ENCODE measurements around the gene RAPGEF4. TPM values are rescaled to one million over a fixed set of nuclear protein-coding genes. Genes with fewer than 3 reads are reported as not detected.

RAPGEF4 gene
- total and polyA plus RNA-seq, 2 of the 8 experiments (the other 6 are each of a cell fraction or from before 2014, with no cell fraction given): 1.2 to 2.6 TPM

DNA sequence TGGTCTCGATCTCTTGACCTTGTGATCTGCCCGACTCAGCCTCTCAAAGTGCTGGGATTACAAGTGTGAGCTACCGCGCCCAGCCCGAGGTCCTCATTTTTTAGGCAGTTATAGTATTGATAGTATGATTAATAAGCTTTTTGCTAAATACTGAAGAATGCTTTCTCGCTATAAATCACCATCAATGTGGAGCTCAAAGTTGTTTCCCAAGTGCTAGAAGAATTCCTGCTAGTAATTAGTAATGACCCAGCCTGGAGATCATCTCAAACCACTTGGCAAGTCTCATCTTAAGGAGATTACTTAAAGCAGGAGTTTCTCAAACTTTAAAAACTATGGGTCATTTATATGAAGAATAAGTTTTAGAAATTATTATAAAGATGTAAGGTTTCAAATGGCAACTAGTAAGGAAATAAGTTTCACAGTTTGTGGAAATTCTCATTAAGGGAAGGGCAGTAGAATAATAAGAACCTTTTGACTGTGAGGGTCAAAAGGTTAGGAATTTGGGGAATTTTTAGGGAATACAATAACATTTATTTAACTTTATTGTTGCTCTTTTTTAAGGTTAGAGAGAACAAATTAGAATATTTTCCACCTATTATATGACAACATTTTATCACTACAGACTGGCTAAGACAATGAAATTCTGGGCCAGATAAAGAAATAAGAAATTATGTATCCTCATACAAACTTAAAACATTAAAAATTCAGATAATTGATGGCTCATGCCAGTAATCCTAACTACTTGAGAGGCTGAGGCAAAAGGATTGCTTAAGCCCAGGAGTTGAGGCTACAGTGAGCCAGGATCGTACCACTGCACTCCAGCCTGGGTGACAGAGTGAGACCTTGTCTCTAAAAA lies 191.4 kb downstream of the RAPGEF4 start:
- H4K8ac ChIP-seq (ENCODE audit: extremely low read depth, insufficient read depth, low read length): no peak overlapping the region
- ChIA-PET POLR2A (ENCODE audit: partially characterized antibody) (no interaction called here), CTCF (ENCODE audit: partially characterized antibody) (interaction anchor here (1.0 to 4.8 kb wide), 6 partner anchors 9 to 113 kb away, joined by 3 to 23 read pairs (median 4); no protein-coding TSS in a partner anchor)
- no peaks in the 10 kb centered on the region for H3K27me3 ChIP-seq (replicated peaks in 1 of 4; ENCODE audit: control insufficient read depth in 3 of 4, extremely low read depth in 1 of 4, insufficient read depth in 3 of 4, low read length in 3 of 4)
- no peaks in the 10 kb centered on the region for H4K20me1 ChIP-seq (replicated peaks in 1 of 2; ENCODE audit: control insufficient read depth in 1 of 2, insufficient read depth in 2 of 2, low read length in 2 of 2)
- H4K91ac ChIP-seq (replicated peaks; ENCODE audit: insufficient read length, low read length): no peak overlapping the region
- FAIRE-seq (no peak), DNase-seq (ENCODE audit: low read depth in 1 of 2, low spot score in 2 of 2) (no peak)
- no peak overlapping the region for H3K23ac ChIP-seq (ENCODE audit: insufficient read length)
- no peak overlapping the region for H3K56ac ChIP-seq (replicated peaks; ENCODE audit: insufficient read length, low read depth, low read length)
- no peak overlapping the region for H2BK20ac ChIP-seq (ENCODE audit: low read length)
- no peak overlapping the region for H3K27ac ChIP-seq (ENCODE audit: low read depth, low read length)
- H2AFZ ChIP-seq (ENCODE audit: low read length): no peak overlapping the region
- H3K4ac ChIP-seq (replicated peaks; ENCODE audit: insufficient read length, low read depth, low read length): no peak overlapping the region
- no peaks in the 10 kb centered on the region for H3K23me2 ChIP-seq (ENCODE audit: low read depth, low read length)
- no peak overlapping the region for H3K14ac ChIP-seq (ENCODE audit: insufficient read length)
- H3K4me2 ChIP-seq (ENCODE audit: insufficient read depth in 1 of 2, low read depth in 2 of 2, low read length in 2 of 2): no peak overlapping the region
- no peak overlapping the region for H2BK15ac ChIP-seq (ENCODE audit: low read length)
- H2BK12ac ChIP-seq (ENCODE audit: low read depth, low read length): no peak overlapping the region
- no peak overlapping the region for H4K5ac ChIP-seq (ENCODE audit: insufficient read length, low read depth, low read length)
- no peak overlapping the region for H3K4me3 ChIP-seq (ENCODE audit: extremely low read depth in 1 of 4, insufficient read depth in 2 of 4, low read depth in 3 of 4, low read length in 4 of 4)
- H2BK120ac ChIP-seq (replicated peaks; ENCODE audit: low read depth, low read length): no peak overlapping the region
- H3K36me3 ChIP-seq (ENCODE audit: control insufficient read depth in 2 of 4, insufficient read depth in 4 of 4, low read length in 3 of 4): no peaks in the 10 kb centered on the region
- H3K18ac ChIP-seq (ENCODE audit: extremely low read depth, low read length): no peak overlapping the region
- WGBS, 2 experiments (ENCODE audit: extremely low coverage in 1 of 2, insufficient coverage in 1 of 2, insufficient read length in 1 of 2, insufficient replicate concordance in 2 of 2, low coverage in 1 of 2, low lambda C conversion rate in 2 of 2, missing lambda C conversion rate in 1 of 2): 91% methylated on average over 7 of the region's 7 CpGs; no CpG with 5 or more reads in 1 of the 2 experiments
- H2BK5ac ChIP-seq (ENCODE audit: low read depth, low read length): no peak overlapping the region
- no peaks in the 10 kb centered on the region for H3K79me2 ChIP-seq (ENCODE audit: control insufficient read depth in 1 of 2, insufficient read depth in 2 of 2, low read length in 2 of 2)
- no peaks in the 10 kb centered on the region for H3K9me3 ChIP-seq (ENCODE audit: insufficient read depth in 2 of 2, low read depth in 1 of 2, low read length in 1 of 2)
- peaks cover 2 to 7% (median 6%) of the 10 kb centered on the region in 4 experiments; a peak in 5 of 7 replicates for H3K4me1 ChIP-seq (replicated peaks in 1 of 4; ENCODE audit: control insufficient read depth in 3 of 4, insufficient read depth in 4 of 4, low read length in 3 of 4)
- no peak overlapping the region for H3K9ac ChIP-seq (replicated peaks in 1 of 4; ENCODE audit: extremely low read depth in 1 of 4, low read depth in 3 of 4, low read length in 3 of 4)
- no peak overlapping the region for H2AK5ac ChIP-seq (ENCODE audit: low read depth, low read length)
- no peaks in the 10 kb centered on the region for H3K79me1 ChIP-seq (ENCODE audit: low read depth, low read length)
- TF ChIP-seq ASH2L (IDR thresholded peaks at IDR 0.05; ENCODE audit: low read length): no peak
- no peak for TF ChIP-seq SP4 (IDR thresholded peaks at IDR 0.05; ENCODE audit: low read length)
- no peak for TF ChIP-seq POLR2A (IDR thresholded peaks at IDR 0.05; ENCODE audit: control extremely low read depth in 1 of 2, low read depth in 2 of 2, low read length in 2 of 2)
- TF ChIP-seq GTF2F1 (IDR thresholded peaks at IDR 0.05; ENCODE audit: borderline replicate concordance, low read depth, low read length): no peak
- no peak for TF ChIP-seq CBX5 (IDR thresholded peaks at IDR 0.05; ENCODE audit: low read depth, low read length)
- no peak for TF ChIP-seq CEBPB (IDR thresholded peaks at IDR 0.05; ENCODE audit: low read depth, low read length)
- TF ChIP-seq SRF (IDR thresholded peaks at IDR 0.05; ENCODE audit: low read depth, low read length): no peak
- TF ChIP-seq TBP (IDR thresholded peaks at IDR 0.05; ENCODE audit: low read depth, low read length): no peak
- TF ChIP-seq, protein P1, sequence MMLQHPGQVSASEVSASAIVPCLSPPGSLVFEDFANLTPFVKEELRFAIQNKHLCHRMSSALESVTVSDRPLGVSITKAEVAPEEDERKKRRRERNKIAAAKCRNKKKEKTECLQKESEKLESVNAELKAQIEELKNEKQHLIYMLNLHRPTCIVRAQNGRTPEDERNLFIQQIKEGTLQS (IDR thresholded peaks at IDR 0.05; ENCODE audit: insufficient read depth, low read depth, low read length): no peak
- TF ChIP-seq SIX5 (IDR thresholded peaks at IDR 0.05; ENCODE audit: low read depth, low read length): no peak
- TF ChIP-seq NRF1 (IDR thresholded peaks at IDR 0.05; ENCODE audit: low read depth, low read length): no peak
- no peak for TF ChIP-seq TEAD4 (IDR thresholded peaks at IDR 0.05; ENCODE audit: low read depth, low read length)

All from H1 (cell line).